NCI-H69 (cell line): Measurements from ENCODE around the gene NELFA.
"Not testable (repeated sequence)": the region's sequence is repeated elsewhere in the genome, so short reads cannot be mapped to it uniquely, and the experiment has no call there.

Experiments
- DNase-seq: peaks from one replicate; lab custom pipeline; 2025; lab: John Stamatoyannopoulos, UW

NELFA gene

GRCh38 chr4:1993718-1994516 lies 14.9 kb downstream of the NELFA start:
- not testable (repeated sequence) for DNase-seq

GRCh38 chr4:1993169-1993516 lies 15.6 kb downstream of the NELFA start:
- DNase-seq: no peak

- no peak for DNase-seq
These were observed 16.2 kb downstream of the NELFA start for GRCh38 chr4:1992468-1993168.

- no peak for DNase-seq
These were observed 17.0 kb downstream of the NELFA start for GRCh38 chr4:1991596-1992434.

GRCh38 chr4:1991087-1991486 lies 17.7 kb downstream of the NELFA start:
- DNase-seq: no peak

- no peak for DNase-seq
These were observed 18.1 kb downstream of the NELFA start for GRCh38 chr4:1990676-1991075.

- DNase-seq: no peak
These were observed 18.5 kb downstream of the NELFA start for GRCh38 chr4:1990348-1990645.

- DNase-seq: no peak
These were observed 19.0 kb downstream of the NELFA start for GRCh38 chr4:1989533-1990347.

GRCh38 chr4:1988327-1988724 lies 20.4 kb downstream of the NELFA start:
- no peak for DNase-seq

GRCh38 chr4:1987721-1988326 lies 20.9 kb downstream of the NELFA start:
- no peak for DNase-seq

GRCh38 chr4:1987296-1987695 lies 21.5 kb downstream of the NELFA start:
- no peak for DNase-seq

- no peak for DNase-seq
These were observed 22.1 kb downstream of the NELFA start for GRCh38 chr4:1986578-1987210.

GRCh38 chr4:1985780-1986577 lies 22.8 kb downstream of the NELFA start:
- DNase-seq: no peak

- DNase-seq: no peak
These were observed 23.5 kb downstream of the NELFA start for GRCh38 chr4:1985294-1985693.

GRCh38 chr4:1984406-1985191 lies 24.2 kb downstream of the NELFA start:
- peak; percentile 27 for DNase-seq

- DNase-seq: no peak
These were observed 24.8 kb downstream of the NELFA start for GRCh38 chr4:1983846-1984405.

GRCh38 chr4:1983053-1983845 lies 25.5 kb downstream of the NELFA start:
- DNase-seq: no peak
